DND-41 (cell line): ENCODE results near the gene CATSPER3.

ENCODE experiments used
- ATAC-seq: fragments of 200-7000 bp; cut with Tn5 transposase; 3 replicates; pipeline ENCODE4 v1.9.1; 2021; ENCODE audit warnings: low read depth; ENCODE audit not compliant: insufficient read depth
- DNase-seq: peaks from one replicate; pipeline ENCODE4 v3.0.0-alpha.2; 2020
- H2AFZ ChIP-seq: 2 replicates; pipeline ENCODE4 v1.6.0; 2012; ENCODE audit warnings: low read depth, low read length
- H3K27ac ChIP-seq: 2 replicates; pipeline ENCODE4 v1.5.1; 2012; ENCODE audit warnings: low read length, inconsistent platforms
- H3K27me3 ChIP-seq: fragments of 200-600 bp; sonication (generic); 2 replicates; pipeline ENCODE4 v1.6.0; 2012; ENCODE audit warnings: low read length, mild to moderate bottlenecking, inconsistent platforms; ENCODE audit not compliant: insufficient read depth, poor library complexity
- H3K36me3 ChIP-seq: 2 replicates; pipeline ENCODE4 v1.5.1; 2012; ENCODE audit warnings: low read length, inconsistent platforms; ENCODE audit not compliant: insufficient read depth
- H3K4me1 ChIP-seq: 2 replicates; pipeline ENCODE4 v1.5.1; 2012; ENCODE audit warnings: mild to moderate bottlenecking, low read length; ENCODE audit not compliant: insufficient read depth
- H3K4me2 ChIP-seq: 2 replicates; pipeline ENCODE4 v1.6.0; 2012; ENCODE audit warnings: mild to moderate bottlenecking, moderate library complexity, low read length, inconsistent platforms; ENCODE audit not compliant: insufficient read depth
- H3K4me3 ChIP-seq, 2 experiments: fragments of 200-600 bp in 1 of 2; shearing (Covaris generic) in 1 of 2; 2 replicates each; pipeline ENCODE4 v1.5.1; 2012 to 2016; ENCODE audit warnings: inconsistent platforms in 2 of 2, low read length in 2 of 2, mild to moderate bottlenecking in 2 of 2, low read depth in 1 of 2, moderate library complexity in 1 of 2
- H3K79me2 ChIP-seq: 2 replicates; pipeline ENCODE4 v1.6.0; 2012; ENCODE audit warnings: low read length, inconsistent platforms; ENCODE audit not compliant: insufficient read depth
- H3K9ac ChIP-seq: 2 replicates; pipeline ENCODE4 v1.6.0; 2012; ENCODE audit warnings: low read depth, mild to moderate bottlenecking, inconsistent platforms, low read length, moderate library complexity
- H3K9me3 ChIP-seq: 2 replicates; pipeline ENCODE4 v1.5.1; 2012; ENCODE audit warnings: low read length, moderate library complexity, mild to moderate bottlenecking, inconsistent platforms; ENCODE audit not compliant: insufficient read depth, severe bottlenecking
- H4K20me1 ChIP-seq: 2 replicates; pipeline ENCODE4 v1.6.0; 2012; ENCODE audit warnings: low read length; ENCODE audit not compliant: insufficient read depth
- CTCF ChIP-seq: IDR thresholded peaks from 2 replicates; pipeline ENCODE4 v1.5.1; 2012; ENCODE audit warnings: borderline replicate concordance, low read length, moderate library complexity, mild to moderate bottlenecking; ENCODE audit not compliant: poor library complexity, severe bottlenecking; ENCODE audit errors: extremely low read depth
- EZH2 ChIP-seq: IDR thresholded peaks from 3 replicates; pipeline ENCODE4 v1.6.1; 2012; ENCODE audit warnings: borderline replicate concordance, low read depth, mild to moderate bottlenecking, moderate library complexity, low read length, inconsistent platforms; ENCODE audit not compliant: severe bottlenecking

CATSPER3 gene

GRCh38 chr5:134932508-134932907, 35.2 kb upstream of the CATSPER3 start:
- Histone ChIP-seq H3K9ac (no peak overlapping the region), H3K4me2 (no peak overlapping the region), H3K4me1 (no peaks in the 10 kb centered on the region), H2AFZ (no peak overlapping the region), H3K27ac (no peak overlapping the region), H3K36me3 (peaks cover 42% of the 10 kb centered on the region), H3K4me3 (no peak overlapping the region), H3K9me3 (no peaks in the 10 kb centered on the region), H4K20me1 (no peaks in the 10 kb centered on the region), H3K27me3 (no peaks in the 10 kb centered on the region), H3K79me2 (no peaks in the 10 kb centered on the region)
- TF ChIP-seq EZH2 (no peak), CTCF (no peak)
- DNase-seq: no peak
- ATAC-seq: no peak

GRCh38 chr5:134934202-134934601, 33.5 kb upstream of the CATSPER3 start:
- Histone ChIP-seq H3K4me1 (no peaks in the 10 kb centered on the region), H3K27ac (no peak overlapping the region), H3K9me3 (no peaks in the 10 kb centered on the region), H4K20me1 (no peaks in the 10 kb centered on the region), H3K9ac (no peak overlapping the region), H3K36me3 (peaks cover 50% of the 10 kb centered on the region), H3K4me2 (no peak overlapping the region), H3K79me2 (no peaks in the 10 kb centered on the region), H3K4me3 (no peak overlapping the region), H3K27me3 (no peaks in the 10 kb centered on the region), H2AFZ (no peak overlapping the region)
- DNase-seq (no peak), ATAC-seq (no peak)
- TF ChIP-seq EZH2: no peak
- no peak for TF ChIP-seq CTCF

- DNase-seq (no peak), ATAC-seq (no peak)
- TF ChIP-seq EZH2 (no peak), CTCF (no peak)
- no peak overlapping the region for H3K4me3 ChIP-seq
- no peaks in the 10 kb centered on the region for H4K20me1 ChIP-seq
- no peak overlapping the region for H2AFZ ChIP-seq
- H3K79me2 ChIP-seq: no peaks in the 10 kb centered on the region
- H3K4me2 ChIP-seq: no peak overlapping the region
- no peaks in the 10 kb centered on the region for H3K9me3 ChIP-seq
- no peaks in the 10 kb centered on the region for H3K4me1 ChIP-seq
- no peak overlapping the region for H3K9ac ChIP-seq
- H3K36me3 ChIP-seq: peaks cover 49% of the 10 kb centered on the region
- H3K27ac ChIP-seq: no peak overlapping the region
- H3K27me3 ChIP-seq: no peaks in the 10 kb centered on the region
Measured at GRCh38 chr5:134935711-134936602, 31.8 kb upstream of the CATSPER3 start.
